Duodenal mucosa (tissue), 2 donors: ENCODE measurements around the gene NFATC3.
"Not testable (repeated sequence)": the region's sequence is repeated elsewhere in the genome, so short reads cannot be mapped to it uniquely, and the experiment has no call there.

Source experiments
- H3K27ac ChIP-seq: one replicate; pipeline ENCODE4 v1.7.0; 2013; ENCODE audit warnings: low read depth, low read length
- H3K27me3 ChIP-seq, 2 donors: one replicate each; pipeline ENCODE4 v1.7.0; 2013; ENCODE audit warnings: low read length in 2 of 2, control low read depth in 1 of 2; ENCODE audit not compliant: insufficient read depth in 2 of 2, control insufficient read depth in 1 of 2
- H3K36me3 ChIP-seq, 2 donors: one replicate each; pipeline ENCODE4 v1.7.0; 2013; ENCODE audit warnings: low read length in 2 of 2, control low read depth in 1 of 2; ENCODE audit not compliant: insufficient read depth in 2 of 2, control insufficient read depth in 1 of 2
- H3K4me1 ChIP-seq, 2 donors: one replicate each; pipeline ENCODE4 v1.7.0; 2013; ENCODE audit warnings: low read length in 2 of 2, control low read depth in 1 of 2; ENCODE audit not compliant: insufficient read depth in 2 of 2, control insufficient read depth in 1 of 2
- H3K4me3 ChIP-seq, 2 donors: one replicate each; pipeline ENCODE4 v1.7.0; 2013; ENCODE audit warnings: low read length in 2 of 2, low read depth in 1 of 2
- H3K9ac ChIP-seq, 2 donors: one replicate each; pipeline ENCODE4 v1.7.0; 2013; ENCODE audit warnings: low read length in 2 of 2, low read depth in 1 of 2
- H3K9me3 ChIP-seq, 2 donors: one replicate each; pipeline ENCODE4 v1.7.0; 2013; ENCODE audit warnings: low read length in 2 of 2, control low read depth in 1 of 2; ENCODE audit not compliant: control insufficient read depth in 1 of 2

The NFATC3 gene

DNA sequence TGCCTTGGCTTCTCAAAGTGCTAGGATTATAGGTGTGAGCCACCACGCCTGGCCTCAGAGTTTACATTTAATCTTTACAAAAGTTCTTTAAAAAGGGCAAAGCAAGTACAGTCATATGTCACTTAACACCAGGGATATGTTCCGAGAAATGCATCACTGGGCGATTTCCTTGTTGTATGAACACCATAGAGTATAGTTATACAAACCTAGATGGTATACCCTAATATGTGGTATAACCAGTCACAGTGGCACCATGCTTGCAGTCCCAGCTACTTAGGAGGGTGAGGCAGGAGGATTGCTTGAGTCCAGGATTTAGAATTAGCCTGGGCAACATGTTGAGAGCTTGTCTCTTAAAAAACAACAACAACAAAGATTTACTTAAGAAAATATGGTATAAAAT, 51.3 kb downstream of the NFATC3 start:
- no peak overlapping the region for H3K9ac ChIP-seq
- H3K9me3 ChIP-seq = no peaks in the 10 kb centered on the region
- no peaks in the 10 kb centered on the region for H3K27me3 ChIP-seq
- no peak overlapping the region for H3K4me3 ChIP-seq
- H3K36me3 ChIP-seq = peaks cover 0 to 6% of the 10 kb centered on the region in 2 donors
- H3K4me1 ChIP-seq = peaks cover 0 to 6% of the 10 kb centered on the region in 2 donors
- no peak overlapping the region for H3K27ac ChIP-seq

DNA sequence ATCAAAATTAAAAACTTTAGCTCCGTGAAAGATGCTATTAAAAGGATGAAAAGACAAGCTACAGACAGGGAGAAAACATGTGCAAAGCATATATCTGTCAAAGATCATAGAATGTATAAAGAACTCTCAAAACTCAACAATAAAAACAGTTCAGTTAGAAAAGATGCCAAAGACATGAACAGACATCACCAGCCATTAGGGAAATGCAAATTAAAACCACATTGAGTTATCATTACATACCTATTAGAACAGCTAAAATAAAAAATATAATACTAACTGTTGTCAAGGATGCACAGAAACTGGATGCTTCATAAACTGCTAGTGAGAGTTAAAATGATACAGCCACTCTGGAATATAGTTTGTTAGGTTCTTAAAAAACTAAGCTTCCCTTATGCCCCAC, 58.8 kb downstream of the NFATC3 start:
- Histone ChIP-seq H3K27ac (no peak overlapping the region), H3K36me3 (peaks cover 0 to 7% of the 10 kb centered on the region in 2 donors), H3K27me3 (no peaks in the 10 kb centered on the region), H3K4me3 (no peak overlapping the region), H3K9ac (no peak overlapping the region), H3K4me1 (peaks cover 4 to 11% of the 10 kb centered on the region in 2 donors), H3K9me3 (no peaks in the 10 kb centered on the region)

DNA sequence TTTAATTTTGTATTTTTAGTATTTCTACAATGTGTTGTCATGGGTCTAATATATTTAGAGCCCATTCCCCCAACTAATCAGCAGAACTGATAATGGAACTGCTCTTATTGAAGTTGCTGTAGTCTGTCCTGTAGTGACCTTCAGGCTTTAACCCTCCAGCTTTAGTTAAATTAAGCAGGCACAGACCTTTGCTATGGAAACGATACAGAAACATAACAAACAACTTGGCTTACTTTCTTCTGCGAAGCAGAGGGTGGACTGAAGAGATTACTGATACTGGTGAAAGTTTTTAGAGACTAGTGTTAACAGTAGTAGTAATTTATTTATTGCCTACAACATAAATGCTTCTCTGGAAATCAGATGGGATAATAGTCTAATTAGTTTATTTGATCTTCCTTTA, 61.4 kb downstream of the NFATC3 start:
- Histone ChIP-seq H3K4me1 (peaks cover 4 to 11% of the 10 kb centered on the region in 2 donors), H3K9me3 (no peaks in the 10 kb centered on the region), H3K27me3 (no peaks in the 10 kb centered on the region), H3K9ac (no peak overlapping the region), H3K36me3 (peaks cover 0 to 7% of the 10 kb centered on the region in 2 donors), H3K27ac (peak overlapping the region; percentile 10), H3K4me3 (no peak overlapping the region)

DNA sequence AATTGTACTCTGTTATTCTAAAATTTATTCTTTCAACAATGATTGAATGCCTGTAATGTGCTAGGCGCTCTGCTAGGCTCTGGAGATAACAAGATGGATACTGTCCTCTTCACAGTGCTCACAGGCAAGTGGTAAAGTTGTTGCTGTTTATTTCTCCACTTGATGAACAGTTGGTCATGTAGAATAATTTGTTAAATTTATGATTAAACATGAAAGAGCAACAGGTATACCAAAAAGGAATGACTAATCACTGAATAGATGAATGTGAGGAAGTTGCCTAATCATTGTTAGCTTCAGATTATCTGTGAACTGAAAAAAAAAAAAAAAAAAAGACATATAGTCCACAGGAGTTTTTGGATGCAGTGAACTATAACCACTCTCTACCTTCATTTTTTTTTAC, 62.3 kb downstream of the NFATC3 start:
- Histone ChIP-seq H3K36me3 (peaks cover 0 to 7% of the 10 kb centered on the region in 2 donors), H3K4me1 (peaks cover 4 to 11% of the 10 kb centered on the region in 2 donors), H3K9me3 (no peaks in the 10 kb centered on the region), H3K4me3 (no peak overlapping the region), H3K9ac (no peak overlapping the region), H3K27me3 (no peaks in the 10 kb centered on the region), H3K27ac (no peak overlapping the region)

DNA sequence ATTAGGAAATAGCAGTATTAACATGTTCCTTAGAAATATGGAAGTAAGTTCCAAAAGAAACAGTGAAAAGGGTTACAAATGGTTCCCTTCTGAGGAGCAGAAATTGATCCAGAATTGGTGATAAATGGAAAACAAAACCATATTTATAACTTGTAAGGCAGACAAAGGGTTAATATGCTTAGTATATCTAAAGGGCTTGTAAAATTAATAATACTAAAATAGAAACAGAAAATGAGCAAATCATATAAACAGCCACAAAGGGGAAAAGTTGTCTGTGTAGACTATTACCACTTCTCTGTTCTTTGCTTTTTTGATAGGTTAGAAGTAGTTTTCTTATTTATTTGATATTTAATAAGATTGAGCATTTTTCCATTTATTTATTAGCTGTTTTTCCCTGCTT, 64.4 kb downstream of the NFATC3 start:
- Histone ChIP-seq H3K27me3 (no peaks in the 10 kb centered on the region), H3K27ac (no peak overlapping the region), H3K9me3 (no peaks in the 10 kb centered on the region), H3K36me3 (peaks cover 0 to 8% of the 10 kb centered on the region in 2 donors), H3K4me1 (peaks cover 4 to 11% of the 10 kb centered on the region in 2 donors), H3K9ac (no peak overlapping the region), H3K4me3 (no peak overlapping the region)

DNA sequence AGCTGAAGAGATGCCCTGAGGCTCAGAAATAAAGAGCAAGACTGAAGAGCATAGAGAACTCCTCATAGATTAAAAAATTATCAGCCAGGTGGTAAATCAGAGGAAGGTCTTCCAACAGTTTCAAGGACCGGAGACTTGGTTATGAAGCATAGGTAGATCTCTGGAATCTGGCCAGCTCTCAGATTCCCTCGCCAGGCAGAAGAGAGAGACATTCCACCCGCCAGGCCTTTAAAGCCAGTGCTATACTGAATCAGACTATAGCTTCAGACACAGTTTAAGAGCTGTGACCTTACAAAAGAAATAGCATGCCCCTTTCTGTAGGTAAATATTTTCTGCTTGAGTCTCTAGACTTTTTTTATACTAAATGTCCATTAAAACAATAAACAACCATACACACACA, 70.3 kb downstream of the NFATC3 start:
- Histone ChIP-seq H3K4me3 (no peak overlapping the region), H3K9ac (no peak overlapping the region), H3K27ac (no peak overlapping the region), H3K36me3 (peaks cover 9 to 21% of the 10 kb centered on the region in 2 donors), H3K27me3 (no peaks in the 10 kb centered on the region), H3K4me1 (no peaks in the 10 kb centered on the region), H3K9me3 (no peaks in the 10 kb centered on the region)

DNA sequence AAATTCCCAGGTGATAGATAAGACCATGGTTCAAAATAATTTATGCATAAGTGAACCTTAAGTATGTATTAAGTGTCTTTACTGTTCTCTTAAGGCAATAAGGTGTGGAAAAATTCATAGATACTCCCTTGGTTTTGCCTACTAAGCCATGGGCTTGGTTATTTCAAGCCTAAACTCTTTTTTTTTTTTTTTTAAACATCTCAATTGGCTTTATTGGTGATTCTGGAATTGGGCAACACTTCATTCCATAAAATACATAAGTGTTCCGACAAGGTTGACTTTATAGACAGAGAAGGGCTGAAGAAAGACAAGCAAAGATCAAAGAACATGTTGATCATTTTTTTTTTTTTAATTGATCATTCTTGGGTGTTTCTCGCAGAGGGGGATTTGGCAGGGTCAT, 77.2 kb downstream of the NFATC3 start:
- H3K4me3 ChIP-seq = no peak overlapping the region
- H3K27ac ChIP-seq = no peak overlapping the region
- peaks cover 16 to 35% of the 10 kb centered on the region in 2 donors for H3K36me3 ChIP-seq
- no peaks in the 10 kb centered on the region for H3K27me3 ChIP-seq
- H3K9me3 ChIP-seq = no peaks in the 10 kb centered on the region
- H3K4me1 ChIP-seq = no peaks in the 10 kb centered on the region
- H3K9ac ChIP-seq = no peak overlapping the region

DNA sequence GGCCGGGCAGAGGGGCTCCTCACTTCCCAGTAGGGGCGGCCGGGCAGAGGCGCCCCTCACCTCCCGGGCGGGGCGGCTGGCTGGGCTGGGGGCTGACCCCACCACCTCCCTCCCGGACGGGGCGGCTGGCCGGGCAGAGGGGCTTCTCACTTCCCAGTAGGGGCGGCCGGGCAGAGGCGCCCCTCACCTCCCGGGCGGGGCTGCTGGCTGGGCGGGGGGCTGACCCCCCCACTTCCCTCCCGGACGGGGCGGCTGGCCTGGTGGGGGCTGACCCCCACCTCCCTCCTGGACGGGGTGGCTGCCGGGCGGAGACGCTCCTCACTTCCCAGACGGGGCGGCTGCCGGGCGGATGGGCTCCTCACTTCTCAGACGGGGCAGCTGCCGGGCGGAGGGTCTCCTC, 78.1 kb downstream of the NFATC3 start:
- not testable (repeated sequence) for H3K27me3 ChIP-seq, H3K9ac ChIP-seq, H3K9me3 ChIP-seq, H3K4me3 ChIP-seq, H3K27ac ChIP-seq, H3K4me1 ChIP-seq
- H3K36me3 ChIP-seq = peaks cover 16 to 40% of the 10 kb centered on the region in 2 donors

DNA sequence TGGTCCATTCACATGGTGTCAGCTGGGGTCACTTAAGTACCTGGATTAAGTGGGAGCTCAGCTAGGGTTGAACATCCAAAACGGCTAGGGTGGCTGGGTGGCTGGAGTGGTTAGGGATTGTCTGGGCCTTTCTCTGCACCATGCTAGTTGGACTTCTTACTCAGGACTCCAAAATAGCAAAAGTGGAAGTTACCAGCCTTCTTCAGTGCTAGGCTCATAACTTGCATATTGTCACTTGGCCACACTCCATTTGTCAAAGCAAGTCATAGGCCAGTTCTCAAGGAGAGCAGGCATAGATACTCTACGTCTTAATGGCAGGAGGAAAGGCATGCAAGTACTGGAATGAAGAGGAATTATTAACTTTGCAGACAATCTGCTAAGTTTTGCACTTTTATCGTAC, 81.1 kb downstream of the NFATC3 start:
- peaks cover 7 to 25% of the 10 kb centered on the region in 2 donors for H3K36me3 ChIP-seq
- no peak overlapping the region for H3K27ac ChIP-seq
- no peaks in the 10 kb centered on the region for H3K9me3 ChIP-seq

DNA sequence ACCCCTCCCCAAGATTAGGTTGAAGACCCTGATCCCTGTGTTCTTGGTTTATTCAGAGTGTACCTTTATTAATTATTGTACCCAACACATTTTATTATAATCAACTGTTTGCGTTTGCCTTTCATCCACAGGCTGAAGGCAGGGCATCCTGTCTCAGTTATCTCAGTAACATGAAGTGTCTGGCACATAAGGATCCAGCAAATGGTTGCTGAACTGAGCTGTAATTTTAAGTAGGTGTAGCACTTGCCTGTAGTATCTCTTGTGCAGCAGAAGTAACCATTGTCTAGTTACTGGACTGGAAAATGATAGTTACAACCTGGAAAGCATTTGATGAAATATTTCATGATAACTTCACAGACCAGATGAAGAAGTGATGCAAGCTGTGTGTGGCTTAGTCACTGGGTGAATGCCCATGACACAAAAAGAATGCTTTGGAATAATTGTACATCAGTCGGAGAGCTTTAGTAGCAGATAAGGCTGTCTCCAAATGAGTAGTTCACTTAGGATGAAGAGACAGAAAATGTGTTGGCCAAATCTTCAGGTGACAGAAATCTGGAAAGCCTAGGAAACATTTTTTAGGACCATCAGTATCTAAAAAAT, 94.1 kb downstream of the NFATC3 start:
- H3K9ac ChIP-seq = no peak overlapping the region
- no peaks in the 10 kb centered on the region for H3K9me3 ChIP-seq
- no peak overlapping the region for H3K27ac ChIP-seq
- H3K36me3 ChIP-seq = peaks cover 24 to 49% of the 10 kb centered on the region in 2 donors
- H3K4me1 ChIP-seq = no peaks in the 10 kb centered on the region
- H3K27me3 ChIP-seq = no peaks in the 10 kb centered on the region
- H3K4me3 ChIP-seq = no peak overlapping the region

More for the DNA sequence above, 81.1 kb downstream of the NFATC3 start:
- no peaks in the 10 kb centered on the region for H3K4me1 ChIP-seq
- no peak overlapping the region for H3K4me3 ChIP-seq
- H3K9ac ChIP-seq = no peak overlapping the region
- H3K27me3 ChIP-seq = no peaks in the 10 kb centered on the region

DNA sequence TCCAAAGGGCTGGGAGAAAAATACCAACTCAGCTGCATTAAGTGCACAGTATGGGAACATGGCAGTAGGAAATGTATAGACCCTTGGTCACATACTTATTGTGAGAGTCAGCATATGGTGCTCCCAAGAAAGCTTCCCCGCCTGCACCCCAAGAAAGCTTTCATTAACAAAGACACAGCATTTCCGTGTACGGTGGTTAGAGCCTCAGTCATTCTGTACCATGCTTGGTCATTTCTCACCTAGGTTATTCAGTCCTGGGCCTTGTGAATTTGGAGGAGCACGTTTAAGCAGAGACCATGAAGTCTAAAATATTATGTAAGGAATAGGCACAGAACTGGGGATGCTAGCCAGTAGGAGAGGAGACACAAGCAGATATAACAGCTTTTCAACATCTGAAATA, 94.7 kb downstream of the NFATC3 start:
- Histone ChIP-seq H3K27ac (no peak overlapping the region), H3K9me3 (no peaks in the 10 kb centered on the region), H3K36me3 (peaks cover 24 to 49% of the 10 kb centered on the region in 2 donors), H3K27me3 (no peaks in the 10 kb centered on the region), H3K9ac (no peak overlapping the region), H3K4me3 (no peak overlapping the region), H3K4me1 (no peaks in the 10 kb centered on the region)
